Measurements from ENCODE around the gene OTOGL. TPM values are rescaled to one million over a fixed set of nuclear protein-coding genes. Genes with fewer than 3 reads are reported as not detected.
A peak's percentile ranks its signal among the peaks of the same experiment; 100 is the strongest.
"Not testable (repeated sequence)": the region's sequence is repeated elsewhere in the genome, so short reads cannot be mapped to it uniquely, and the experiment has no call there.

OTOGL gene
- total RNA-seq, 1 donor from 2014 or later, result 5.3 TPM

DNA sequence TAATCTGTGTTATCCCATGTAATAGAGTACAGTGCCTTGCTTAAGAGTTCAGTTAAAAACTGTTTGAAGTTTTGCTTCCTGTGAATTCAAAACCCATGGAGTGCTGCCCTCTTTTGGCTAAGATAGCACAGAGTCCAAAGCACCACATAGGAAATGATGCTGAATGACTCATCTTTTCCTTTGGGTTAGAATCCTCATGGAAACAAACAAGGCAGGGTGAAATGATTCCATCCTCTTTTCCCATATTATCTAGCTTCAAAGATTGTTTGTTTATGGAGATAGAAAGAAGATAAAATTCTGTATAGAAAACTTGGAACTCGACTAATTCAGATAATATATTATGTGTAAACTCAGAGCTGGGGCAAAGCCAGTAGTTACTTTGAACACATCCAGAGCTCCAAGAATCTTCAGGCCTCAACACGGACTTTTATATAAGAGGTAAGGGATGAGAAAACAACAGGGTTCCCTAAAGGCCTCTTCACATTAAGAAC is 87.4 kb downstream of the OTOGL start:
- peak; percentile 89 for DNase-seq (ENCODE audit: low read depth, low spot score)

GRCh38 chr12:80187660-80188090 is 88.3 kb downstream of the OTOGL start:
- peak; percentile 58 for DNase-seq (ENCODE audit: low read depth, low spot score)

DNA sequence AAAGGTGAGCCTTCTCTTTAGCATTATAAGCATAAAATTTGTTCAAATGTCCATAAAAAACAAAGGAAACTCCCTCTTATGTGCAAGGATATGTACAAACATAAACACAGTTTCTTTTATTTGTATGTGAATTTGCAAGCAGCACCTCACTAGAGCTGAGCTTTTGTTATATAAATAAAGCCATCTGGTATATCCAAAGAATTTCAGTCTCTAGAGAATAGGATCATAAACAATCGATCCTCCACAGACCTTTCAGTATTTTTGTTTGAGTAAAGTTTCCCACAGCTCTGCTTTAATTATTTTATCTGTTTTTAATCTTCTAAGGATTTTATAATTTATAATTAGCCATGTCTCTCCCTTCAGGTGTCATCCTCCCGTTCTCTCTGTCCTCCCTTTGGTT is 89.2 kb downstream of the OTOGL start:
- DNase-seq (ENCODE audit: low read depth, low spot score), result no peak

GRCh38 chr12:80189241-80189640 is 89.9 kb downstream of the OTOGL start:
- DNase-seq (ENCODE audit: low read depth, low spot score), result no peak

GRCh38 chr12:80190001-80190400 is 90.7 kb downstream of the OTOGL start:
- DNase-seq (ENCODE audit: low read depth, low spot score), result no peak

GRCh38 chr12:80192087-80192486 is 92.8 kb downstream of the OTOGL start:
- no peak for DNase-seq (ENCODE audit: low read depth, low spot score)

GRCh38 chr12:80193865-80194264 is 94.5 kb downstream of the OTOGL start:
- DNase-seq (ENCODE audit: low read depth, low spot score), result no peak

DNA sequence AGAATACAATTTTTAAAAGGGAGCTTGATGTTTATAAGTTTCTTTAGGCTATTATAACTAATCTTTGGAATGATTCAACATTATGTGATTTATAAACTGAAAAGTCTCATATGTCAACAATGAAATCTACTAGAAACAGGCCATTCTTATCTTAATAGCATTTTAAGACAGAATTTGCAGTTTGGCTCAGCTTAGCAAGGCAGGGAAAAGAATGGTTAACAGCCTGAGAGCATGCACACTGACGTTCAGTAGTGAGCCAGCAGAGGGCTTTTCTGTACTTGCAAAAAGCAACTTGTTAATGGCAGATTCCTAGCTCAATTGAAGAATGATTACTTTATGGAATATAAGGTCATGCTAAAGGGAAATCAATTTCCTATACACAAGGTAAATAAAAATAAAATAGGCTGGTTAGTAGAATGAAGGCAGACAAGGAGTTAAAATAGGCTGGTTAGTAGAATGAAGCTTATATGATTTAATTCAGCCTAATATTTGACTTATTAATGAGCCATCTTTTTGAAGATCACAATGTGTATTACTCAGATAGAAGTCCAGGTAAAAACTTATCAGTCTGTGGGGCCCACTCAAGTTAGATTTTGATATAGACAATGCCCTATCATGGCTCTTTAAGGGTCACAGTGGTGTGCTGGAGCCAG is 95.9 kb downstream of the OTOGL start:
- DNase-seq (ENCODE audit: low read depth, low spot score), result peak; percentile 46

GRCh38 chr12:80195737-80196136 is 96.4 kb downstream of the OTOGL start:
- no peak for DNase-seq (ENCODE audit: low read depth, low spot score)

DNA sequence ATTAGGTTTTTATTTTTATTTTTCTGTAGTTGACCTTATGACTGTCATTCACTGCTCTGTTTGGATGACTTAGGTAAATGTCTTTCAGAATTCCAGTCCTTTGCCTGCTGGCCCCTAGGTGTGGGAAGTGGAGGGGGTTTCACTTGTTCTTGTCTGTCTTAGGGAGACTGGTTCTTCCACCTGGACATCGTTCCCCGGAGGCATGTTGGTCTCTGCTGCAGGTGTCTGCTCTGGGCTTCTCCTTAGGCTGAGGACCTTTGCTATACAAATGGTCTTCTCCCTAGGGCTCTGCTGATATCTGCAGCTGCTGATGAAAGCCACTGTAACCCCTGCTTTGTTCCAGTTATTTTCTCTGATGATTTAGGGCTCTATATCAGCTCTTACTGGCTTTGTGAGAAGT is 97.1 kb downstream of the OTOGL start:
- no peak for DNase-seq (ENCODE audit: low read depth, low spot score)

DNA sequence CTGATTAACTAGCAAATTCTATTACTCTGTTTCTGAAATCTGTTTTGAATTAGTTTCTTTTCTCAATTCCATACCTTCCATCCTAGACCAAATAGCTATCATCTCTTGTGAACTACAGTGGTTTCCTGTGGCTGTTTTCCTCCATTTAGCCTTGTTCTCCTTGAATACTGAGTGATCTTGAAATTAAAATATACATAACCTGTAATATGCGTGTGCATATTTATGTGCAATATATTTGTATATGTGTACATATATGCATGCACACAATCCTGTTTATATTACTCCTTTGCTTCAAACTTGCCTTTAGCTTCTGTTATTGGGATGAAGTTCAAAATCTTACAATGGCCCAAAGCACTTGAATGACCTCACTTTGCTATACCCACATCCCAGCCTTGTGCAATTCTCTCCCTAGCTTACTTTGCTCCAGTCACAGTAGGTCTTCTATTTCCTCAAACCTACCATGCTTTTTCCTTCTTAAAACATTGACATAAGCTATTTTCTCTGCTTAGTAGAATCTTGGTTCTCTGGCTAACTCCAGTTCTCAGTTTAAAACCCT is 99.5 kb downstream of the OTOGL start:
- no peak for DNase-seq (ENCODE audit: low read depth, low spot score)

GRCh38 chr12:80199931-80200330 is 100.6 kb downstream of the OTOGL start:
- DNase-seq (ENCODE audit: low read depth, low spot score), result no peak

- DNase-seq (ENCODE audit: low read depth, low spot score), result no peak
Observed at GRCh38 chr12:80200414-80200813, 101.1 kb downstream of the OTOGL start.

DNA sequence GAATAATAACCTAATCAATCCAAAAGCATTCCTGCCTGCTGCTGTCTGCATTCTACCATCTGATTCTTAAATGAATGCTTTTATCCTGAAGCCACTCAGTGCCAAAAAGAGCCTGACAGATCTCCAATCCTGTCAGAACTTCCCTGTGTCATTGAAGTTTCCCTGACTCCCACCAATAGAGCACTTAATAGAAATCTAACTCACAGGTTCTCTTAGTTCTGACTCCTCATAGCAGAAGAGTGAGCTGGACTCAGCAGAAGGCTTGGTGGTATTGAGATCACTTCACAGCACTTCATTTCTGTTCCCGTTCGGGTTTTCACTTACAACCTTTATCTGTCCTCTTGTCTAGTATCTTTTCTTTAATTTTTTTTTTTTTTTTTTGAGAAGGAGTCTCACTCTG is 102.6 kb downstream of the OTOGL start:
- DNase-seq (ENCODE audit: low read depth, low spot score), result no peak

DNA sequence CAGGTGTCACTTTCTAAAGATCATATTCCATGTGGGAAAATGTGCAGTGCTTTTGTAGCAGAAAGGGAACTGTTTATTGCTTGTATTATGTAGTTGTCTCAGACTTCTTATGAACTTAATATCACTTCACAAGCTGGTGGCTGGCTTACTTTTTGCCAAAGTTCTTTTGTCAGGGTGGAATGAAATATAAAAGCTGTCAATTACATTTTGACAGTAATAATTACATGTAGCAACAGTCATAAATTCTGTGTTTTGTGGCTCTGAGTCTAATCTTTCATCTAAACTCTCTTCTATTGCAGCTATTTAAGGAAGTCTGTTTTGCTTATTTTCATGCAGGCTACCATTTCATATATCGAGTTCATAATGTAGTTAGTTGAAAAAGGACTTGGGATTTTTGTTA is 106.6 kb downstream of the OTOGL start:
- DNase-seq (ENCODE audit: low read depth, low spot score), result no peak

GRCh38 chr12:80208071-80208470 is 108.7 kb downstream of the OTOGL start:
- DNase-seq (ENCODE audit: low read depth, low spot score), result no peak

- DNase-seq (ENCODE audit: low read depth, low spot score), result no peak
Observed at GRCh38 chr12:80211671-80212070, 112.3 kb downstream of the OTOGL start.

DNA sequence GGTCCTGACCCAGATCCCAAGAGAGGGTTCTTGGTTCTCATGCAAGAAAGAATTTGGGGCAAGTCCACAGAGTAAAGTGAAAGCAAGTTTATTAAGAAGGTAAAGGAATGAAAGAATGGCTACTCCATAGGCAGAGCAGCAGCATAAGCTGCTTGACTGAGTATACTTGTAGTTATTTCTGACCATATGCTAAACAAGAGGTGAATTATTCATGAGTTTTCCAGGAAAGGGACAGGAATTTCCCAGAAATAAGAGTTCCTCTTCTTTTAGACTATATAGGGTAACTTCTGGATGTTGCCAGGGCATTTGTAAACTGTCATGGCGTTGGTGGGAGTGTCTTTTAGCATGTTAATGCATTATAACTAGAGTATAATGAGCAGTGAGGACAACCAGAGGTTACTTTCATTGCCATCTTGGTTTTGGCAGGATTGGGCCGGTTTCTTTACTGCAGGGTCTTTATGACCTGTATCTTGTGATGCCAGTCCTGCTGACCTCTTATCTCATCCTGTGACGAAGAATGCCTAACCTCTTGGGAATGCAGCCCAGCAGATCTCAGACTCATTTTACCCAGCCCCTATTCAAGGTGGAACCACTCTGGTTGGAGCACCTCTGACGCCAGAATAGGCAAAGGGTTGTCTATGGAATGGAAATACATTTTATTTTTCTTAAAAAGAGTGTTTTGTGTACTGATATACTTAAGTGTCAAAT is 113.8 kb downstream of the OTOGL start:
- DNase-seq (ENCODE audit: low read depth, low spot score), result no peak

DNA sequence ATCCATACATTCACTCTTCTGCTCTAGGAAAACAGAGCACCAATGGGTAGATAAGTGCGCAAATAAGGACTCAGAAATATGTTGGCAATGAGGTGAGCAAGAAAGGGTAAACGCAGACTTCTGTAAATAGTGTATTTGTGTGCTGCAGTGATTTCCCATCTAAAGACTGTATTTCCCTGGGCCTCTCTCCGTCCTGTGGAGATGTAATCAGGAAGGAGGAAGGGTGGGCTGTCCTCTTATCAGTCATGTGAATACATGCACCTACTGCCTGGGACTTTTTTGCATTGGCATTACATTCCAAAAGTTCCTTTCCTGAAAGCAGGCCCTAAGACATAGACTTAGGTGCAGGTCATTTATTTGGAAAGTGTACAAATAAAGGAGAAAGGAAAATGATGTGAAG is 114.5 kb downstream of the OTOGL start:
- no peak for DNase-seq (ENCODE audit: low read depth, low spot score)

DNA sequence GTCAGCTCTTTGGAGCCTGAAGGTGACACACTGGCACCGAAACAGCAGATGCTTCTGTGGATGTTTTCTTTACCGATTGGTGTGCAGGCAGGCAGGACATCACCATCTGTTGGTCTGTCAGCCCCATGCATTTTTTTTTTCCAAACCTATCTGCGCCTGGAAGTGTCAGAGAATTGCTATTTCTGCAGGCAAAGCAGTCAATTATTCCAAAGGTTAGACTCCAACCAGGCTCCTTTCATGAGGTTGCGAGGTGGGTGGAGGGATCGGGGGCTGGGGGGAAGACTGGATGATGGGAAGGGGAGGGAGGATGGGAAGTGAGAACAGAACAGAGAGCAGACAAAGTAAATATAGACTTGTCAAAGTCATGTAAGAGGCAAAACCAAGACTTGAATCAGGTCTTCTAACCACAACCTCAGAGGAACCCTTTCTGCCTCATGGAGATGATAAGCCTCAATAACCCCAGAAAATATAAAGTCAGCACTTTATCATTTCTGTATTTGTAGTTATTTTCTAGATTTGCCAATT is 117.7 kb downstream of the OTOGL start:
- no peak for DNase-seq (ENCODE audit: low read depth, low spot score)

GRCh38 chr12:80218925-80219324 is 119.6 kb downstream of the OTOGL start:
- DNase-seq (ENCODE audit: low read depth, low spot score), result not testable (repeated sequence)

GRCh38 chr12:80219345-80219744 is 120.0 kb downstream of the OTOGL start:
- DNase-seq (ENCODE audit: low read depth, low spot score), result no peak

Data from pulmonary artery endothelial cell (primary cell).